Liver (tissue), 9 donors: ENCODE results near the gene TMED10. TPM values are rescaled to one million over a fixed set of nuclear protein-coding genes. Genes with fewer than 3 reads are reported as not detected.

Source experiments
- DNase-seq: peaks from one replicate; pipeline ENCODE4 v3.0.0-alpha.2; 2017; ENCODE audit warnings: low spot score
- H3K27ac ChIP-seq, 2 donors: one replicate each; pipeline ENCODE4 v1.7.0; 2013; ENCODE audit warnings: inconsistent platforms in 2 of 2, low read length in 2 of 2, control low read depth in 1 of 2, low read depth in 1 of 2, mild to moderate bottlenecking in 1 of 2
- H3K27me3 ChIP-seq, 4 donors: one replicate each; pipeline versions ENCODE4 v1.6.1 to v1.7.0; 2013; ENCODE audit warnings: low read length in 3 of 4, inconsistent platforms in 1 of 4, mild to moderate bottlenecking in 1 of 4, moderate library complexity in 1 of 4; ENCODE audit not compliant: control insufficient read depth in 4 of 4, insufficient read depth in 4 of 4
- H3K36me3 ChIP-seq, 4 donors: one replicate each; pipeline versions ENCODE4 v1.6.1 to v1.7.0; 2013; ENCODE audit warnings: low read length in 3 of 4, mild to moderate bottlenecking in 3 of 4, low read depth in 1 of 4, moderate library complexity in 1 of 4; ENCODE audit not compliant: control insufficient read depth in 4 of 4, insufficient read depth in 3 of 4
- H3K4me1 ChIP-seq, 4 donors: one replicate each; pipeline versions ENCODE4 v1.6.1 to v1.7.0; 2013; ENCODE audit warnings: low read length in 3 of 4, mild to moderate bottlenecking in 3 of 4, moderate library complexity in 1 of 4; ENCODE audit not compliant: control insufficient read depth in 4 of 4, insufficient read depth in 4 of 4
- H3K4me3 ChIP-seq, 3 donors: one replicate each; pipeline versions ENCODE4 v1.6.1 to v1.7.0; 2013; ENCODE audit warnings: low read length in 3 of 3, control low read depth in 1 of 3, low read depth in 1 of 3, mild to moderate bottlenecking in 1 of 3
- H3K9ac ChIP-seq, 2 donors: one replicate each; pipeline ENCODE4 v1.7.0; 2013; ENCODE audit warnings: low read length in 2 of 2, mild to moderate bottlenecking in 2 of 2, moderate library complexity in 2 of 2, control low read depth in 1 of 2, low read depth in 1 of 2
- H3K9me3 ChIP-seq, 4 donors: one replicate each; pipeline versions ENCODE4 v1.6.1 to v1.7.0; 2013; ENCODE audit warnings: low read length in 3 of 4; ENCODE audit not compliant: control insufficient read depth in 4 of 4
- EGR1 ChIP-seq, 2 donors: IDR thresholded peaks; 2 replicates each; pipeline ENCODE4 v1.6.1; 2016 to 2018; ENCODE audit warnings: antibody characterized with exemption in 2 of 2, low read depth in 2 of 2
- FOXA1 ChIP-seq: IDR thresholded peaks from 2 replicates; pipeline ENCODE4 v1.6.1; 2016; ENCODE audit warnings: antibody characterized with exemption
- GABPA ChIP-seq, 2 donors: IDR thresholded peaks in 1 of 2; conservative IDR thresholded peaks in 1 of 2; 2 replicates each; pipeline ENCODE4 v1.6.1; 2016; ENCODE audit warnings: antibody characterized with exemption in 2 of 2, mild to moderate bottlenecking in 1 of 2, moderate library complexity in 1 of 2
- HNF4A ChIP-seq, 2 donors: conservative IDR thresholded peaks; 2 replicates each; pipeline ENCODE4 v1.6.1; 2016; ENCODE audit warnings: antibody characterized with exemption in 2 of 2, mild to moderate bottlenecking in 2 of 2
- HNF4G ChIP-seq: IDR thresholded peaks from 2 replicates; pipeline ENCODE4 v1.6.1; 2016; ENCODE audit warnings: antibody characterized with exemption
- JUND ChIP-seq, 2 donors: IDR thresholded peaks; 2 replicates each; pipeline ENCODE4 v1.6.1; 2016; ENCODE audit warnings: antibody characterized with exemption in 2 of 2
- MAX ChIP-seq: IDR thresholded peaks from 2 replicates; pipeline ENCODE4 v1.6.1; 2016; ENCODE audit warnings: antibody characterized with exemption
- NR2F2 ChIP-seq: IDR thresholded peaks from 2 replicates; pipeline ENCODE4 v1.6.1; 2016; ENCODE audit warnings: antibody characterized with exemption
- RAD21 ChIP-seq, 2 donors: IDR thresholded peaks; 2 replicates each; pipeline ENCODE4 v1.6.1; 2016; ENCODE audit warnings: antibody characterized with exemption in 2 of 2, mild to moderate bottlenecking in 2 of 2
- RXRA ChIP-seq, 2 donors: IDR thresholded peaks; 2 replicates each; pipeline ENCODE4 v1.6.1; 2017 to 2018; ENCODE audit warnings: antibody characterized with exemption in 2 of 2, mild to moderate bottlenecking in 1 of 2
- SP1 ChIP-seq: IDR thresholded peaks from 2 replicates; pipeline ENCODE4 v1.6.1; 2018; ENCODE audit warnings: antibody characterized with exemption, mild to moderate bottlenecking
- TAF1 ChIP-seq: conservative IDR thresholded peaks from 2 replicates; pipeline ENCODE4 v1.6.1; 2016; ENCODE audit warnings: antibody characterized with exemption, mild to moderate bottlenecking
- YY1 ChIP-seq: IDR thresholded peaks from 2 replicates; pipeline ENCODE4 v1.6.1; 2016; ENCODE audit warnings: antibody characterized with exemption, mild to moderate bottlenecking
- WGBS: extraction: QIAGEN DNeasy Blood & Tissue Kit; methylation state at CpG from one replicate; pipeline ENCODE4 v1.1.7; 2013; 5-methylcytosine and 5-hydroxymethylcytosine counted together
- polyA plus RNA-seq, 2 donors: library from polyadenylated mRNA; stranded (reverse) in 1 of 2; unstranded in 1 of 2; fragments of 200-250 nt in 1 of 2; fragments of >200 nt in 1 of 2; fragmentation: Nextera tagmentation in 1 of 2; extraction: Ambion mirVana in 1 of 2; gene quantifications; one replicate each; pipeline versions ENCODE4 v1.2.1 to v1.2.3, GENCODE V29; 2013 to 2015
- total RNA-seq, 2 donors: library from RNA; depleted of rRNA; stranded (reverse); fragments of >200 nt; gene quantifications; one replicate each; pipeline ENCODE4 v1.2.3, GENCODE V29; 2014
- TF ChIP-seq, protein P1 (sequence below): IDR thresholded peaks from 2 replicates; pipeline ENCODE4 v1.6.1; 2016; ENCODE audit warnings: antibody characterized with exemption
- TF ChIP-seq, protein P2 (sequence below): IDR thresholded peaks from 2 replicates; pipeline ENCODE4 v1.6.1; 2016; ENCODE audit warnings: antibody characterized with exemption, mild to moderate bottlenecking
- TF ChIP-seq, protein P3 (sequence below): fragments of 150-350 bp; IDR thresholded peaks from 2 replicates; pipeline ENCODE4 v1.5.1; 2017; ENCODE audit warnings: improper control_type of control experiment, low read depth, low read length; ENCODE audit not compliant: missing input control
- donor health status: healthy.
- donor health status: healthy.
- donor health status: healthy.
- donor health status: healthy.
- donor health status: healthy.

The TMED10 gene
- 100 to 1,000 TPM; 167 to 297 TPM for total RNA-seq
- polyA plus RNA-seq, result 100 to 1,000 TPM; 206 to 349 TPM

GRCh38 chr14:75176142-75176820 is at the start of gene TMED10:
Gene TMED10, minus strand, starts transcription at chr14:75176612. Its CDS starts 33 bp downstream, at chr14:75176579.
- Histone ChIP-seq H3K27ac (peak within 1 kb of the TSS; percentile 98), H3K4me3 (peak within 1 kb of the TSS; percentile 86 to 93 (median 90)), H3K36me3 (no peaks in the 10 kb centered on the region), H3K27me3 (no peaks in the 10 kb centered on the region), H3K9ac (peak within 1 kb of the TSS; percentile 93 to 98), H3K9me3 (no peaks in the 10 kb centered on the region), H3K4me1 (peaks cover 3 to 16% (median 10%) of the 10 kb centered on the region in 4 donors)
- TF ChIP-seq, protein P1, sequence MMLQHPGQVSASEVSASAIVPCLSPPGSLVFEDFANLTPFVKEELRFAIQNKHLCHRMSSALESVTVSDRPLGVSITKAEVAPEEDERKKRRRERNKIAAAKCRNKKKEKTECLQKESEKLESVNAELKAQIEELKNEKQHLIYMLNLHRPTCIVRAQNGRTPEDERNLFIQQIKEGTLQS, result peak; percentile 51
- TF ChIP-seq NR2F2 (peak; percentile 100), EGR1 (IDR thresholded peaks at IDR 0.05; ENCODE audit: low read depth in 2 of 2) (peak; percentile 42 to 58), RAD21 (IDR thresholded peaks at IDR 0.05) (peak in 1 of 2 donors; percentile 27), SP1 (no peak), RXRA (IDR thresholded peaks at IDR 0.05) (peak in 1 of 2 donors; percentile 55), MAX (no peak), YY1 (peak; percentile 100), GABPA (IDR thresholded peaks at IDR 0.05 in 1 of 2, conservative IDR thresholded peaks at IDR 0.05 in 1 of 2) (peak; percentile 75 to 93)
- TF ChIP-seq, protein P2, sequence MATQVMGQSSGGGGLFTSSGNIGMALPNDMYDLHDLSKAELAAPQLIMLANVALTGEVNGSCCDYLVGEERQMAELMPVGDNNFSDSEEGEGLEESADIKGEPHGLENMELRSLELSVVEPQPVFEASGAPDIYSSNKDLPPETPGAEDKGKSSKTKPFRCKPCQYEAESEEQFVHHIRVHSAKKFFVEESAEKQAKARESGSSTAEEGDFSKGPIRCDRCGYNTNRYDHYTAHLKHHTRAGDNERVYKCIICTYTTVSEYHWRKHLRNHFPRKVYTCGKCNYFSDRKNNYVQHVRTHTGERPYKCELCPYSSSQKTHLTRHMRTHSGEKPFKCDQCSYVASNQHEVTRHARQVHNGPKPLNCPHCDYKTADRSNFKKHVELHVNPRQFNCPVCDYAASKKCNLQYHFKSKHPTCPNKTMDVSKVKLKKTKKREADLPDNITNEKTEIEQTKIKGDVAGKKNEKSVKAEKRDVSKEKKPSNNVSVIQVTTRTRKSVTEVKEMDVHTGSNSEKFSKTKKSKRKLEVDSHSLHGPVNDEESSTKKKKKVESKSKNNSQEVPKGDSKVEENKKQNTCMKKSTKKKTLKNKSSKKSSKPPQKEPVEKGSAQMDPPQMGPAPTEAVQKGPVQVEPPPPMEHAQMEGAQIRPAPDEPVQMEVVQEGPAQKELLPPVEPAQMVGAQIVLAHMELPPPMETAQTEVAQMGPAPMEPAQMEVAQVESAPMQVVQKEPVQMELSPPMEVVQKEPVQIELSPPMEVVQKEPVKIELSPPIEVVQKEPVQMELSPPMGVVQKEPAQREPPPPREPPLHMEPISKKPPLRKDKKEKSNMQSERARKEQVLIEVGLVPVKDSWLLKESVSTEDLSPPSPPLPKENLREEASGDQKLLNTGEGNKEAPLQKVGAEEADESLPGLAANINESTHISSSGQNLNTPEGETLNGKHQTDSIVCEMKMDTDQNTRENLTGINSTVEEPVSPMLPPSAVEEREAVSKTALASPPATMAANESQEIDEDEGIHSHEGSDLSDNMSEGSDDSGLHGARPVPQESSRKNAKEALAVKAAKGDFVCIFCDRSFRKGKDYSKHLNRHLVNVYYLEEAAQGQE, result peak; percentile 19
- WGBS, result under 1% methylated on average over 49 of the region's 49 CpGs
- peak; percentile 93 for DNase-seq

GRCh38 chr14:75224561-75224960 is 48.1 kb upstream of the TMED10 start:
- no peak for TF ChIP-seq SP1
- no peak for TF ChIP-seq HNF4G
- TF ChIP-seq, protein P2, result no peak
- TF ChIP-seq TAF1, result no peak
- TF ChIP-seq, protein P1, result no peak
- TF ChIP-seq FOXA1, result no peak
- TF ChIP-seq JUND (IDR thresholded peaks at IDR 0.05), result no peak
- TF ChIP-seq GABPA (IDR thresholded peaks at IDR 0.05 in 1 of 2, conservative IDR thresholded peaks at IDR 0.05 in 1 of 2), result no peak
- TF ChIP-seq HNF4A (conservative IDR thresholded peaks at IDR 0.05), result no peak
- TF ChIP-seq, protein P3, sequence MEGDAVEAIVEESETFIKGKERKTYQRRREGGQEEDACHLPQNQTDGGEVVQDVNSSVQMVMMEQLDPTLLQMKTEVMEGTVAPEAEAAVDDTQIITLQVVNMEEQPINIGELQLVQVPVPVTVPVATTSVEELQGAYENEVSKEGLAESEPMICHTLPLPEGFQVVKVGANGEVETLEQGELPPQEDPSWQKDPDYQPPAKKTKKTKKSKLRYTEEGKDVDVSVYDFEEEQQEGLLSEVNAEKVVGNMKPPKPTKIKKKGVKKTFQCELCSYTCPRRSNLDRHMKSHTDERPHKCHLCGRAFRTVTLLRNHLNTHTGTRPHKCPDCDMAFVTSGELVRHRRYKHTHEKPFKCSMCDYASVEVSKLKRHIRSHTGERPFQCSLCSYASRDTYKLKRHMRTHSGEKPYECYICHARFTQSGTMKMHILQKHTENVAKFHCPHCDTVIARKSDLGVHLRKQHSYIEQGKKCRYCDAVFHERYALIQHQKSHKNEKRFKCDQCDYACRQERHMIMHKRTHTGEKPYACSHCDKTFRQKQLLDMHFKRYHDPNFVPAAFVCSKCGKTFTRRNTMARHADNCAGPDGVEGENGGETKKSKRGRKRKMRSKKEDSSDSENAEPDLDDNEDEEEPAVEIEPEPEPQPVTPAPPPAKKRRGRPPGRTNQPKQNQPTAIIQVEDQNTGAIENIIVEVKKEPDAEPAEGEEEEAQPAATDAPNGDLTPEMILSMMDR, result no peak
- TF ChIP-seq EGR1 (IDR thresholded peaks at IDR 0.05; ENCODE audit: low read depth in 2 of 2), result no peak
- TF ChIP-seq RXRA (IDR thresholded peaks at IDR 0.05), result no peak
- Histone ChIP-seq H3K27me3 (no peaks in the 10 kb centered on the region), H3K36me3 (no peaks in the 10 kb centered on the region), H3K4me1 (peaks cover 1 to 15% (median 2%) of the 10 kb centered on the region in 4 donors), H3K27ac (no peak overlapping the region), H3K9me3 (no peaks in the 10 kb centered on the region), H3K4me3 (no peak overlapping the region), H3K9ac (no peak overlapping the region)
- DNase-seq, result no peak
- 90% methylated on average over 2 of the region's 2 CpGs for WGBS
